Placental pericyte (primary cell): Measurements from ENCODE around the gene GGN. TPM values are rescaled to one million over a fixed set of nuclear protein-coding genes. Genes with fewer than 3 reads are reported as not detected.

Experiments used
- total RNA-seq: library from RNA; depleted of rRNA; stranded (reverse); fragments of >200 nt; gene quantifications from 2 replicates; pipeline ENCODE4 v1.2.3, GENCODE V29; 2012

GGN gene
- total RNA-seq, result 0.44 and 0.57 TPM in 2 replicates

GRCh38 chr19:38387550-38388348, at the start of gene GGN:
Gene GGN (minus strand): TSS chr19:38388034. CDS start chr19:38387261, 773 bp downstream.

GRCh38 chr19:38433268-38433733, 45.5 kb upstream of the GGN start, which contains the start of gene RYR1:
Gene RYR1 (plus strand): TSS chr19:38433691. CDS start chr19:38433830, 139 bp downstream.

GRCh38 chr19:38425810-38426466, 38.1 kb upstream of the GGN start, which contains the start of gene RASGRP4:
Gene RASGRP4 (minus strand): TSS chr19:38426219. CDS start chr19:38426091, 128 bp downstream.

GRCh38 chr19:38402967-38403674, 15.3 kb upstream of the GGN start, which contains the start of gene FAM98C:
Gene FAM98C (plus strand): TSS chr19:38403093. CDS start chr19:38403154, 61 bp downstream.

GRCh38 chr19:38388349-38389100, 691 bp upstream of the GGN start, which contains the start of gene SPRED3:
Gene SPRED3 (plus strand): TSS chr19:38388697. CDS start chr19:38390303, 1,606 bp downstream.

GRCh38 chr19:38374332-38375097, 13.3 kb downstream of the GGN start, which contains the start of gene PSMD8:
Gene PSMD8 (plus strand): TSS chr19:38374571. CDS start chr19:38374602, 31 bp downstream.

Other genes with a start within 250 kb of the GGN start
- 0.88 and 5.9 TPM in 2 replicates for gene DPF1, start 163.8 kb downstream of the GGN start, total RNA-seq
- 0.44 and 1.6 TPM in 2 replicates for gene PPP1R14A, start 131.7 kb downstream of the GGN start, total RNA-seq
- gene SPINT2, start 123.5 kb downstream of the GGN start, total RNA-seq, result 4.9 and 9.8 TPM in 2 replicates
- not detected in 2 replicates for gene C19orf33, start 83.8 kb downstream of the GGN start, total RNA-seq
- gene YIF1B, start 72.1 kb downstream of the GGN start, total RNA-seq, result 73.3 and 84.5 TPM in 2 replicates
- 10.5 and 13.1 TPM in 2 replicates for gene KCNK6, start 68.2 kb downstream of the GGN start, total RNA-seq
- gene CATSPERG, start 52.2 kb downstream of the GGN start, total RNA-seq, result 1.1 TPM in 1 of 2 replicates, not detected in the other
- gene PSMD8, start 13.5 kb downstream of the GGN start, total RNA-seq, result 326 and 416 TPM in 2 replicates
- gene SPRED3, start 663 bp upstream of the GGN start, total RNA-seq, result 3.7 and 10.2 TPM in 2 replicates
- gene FAM98C, start 15.1 kb upstream of the GGN start, total RNA-seq, result 9.7 and 11.2 TPM in 2 replicates
- not detected in 2 replicates for gene RASGRP4, start 38.2 kb upstream of the GGN start, total RNA-seq
- under 0.01 TPM in 2 replicates for gene RYR1, start 45.7 kb upstream of the GGN start, total RNA-seq
- gene MAP4K1, start 229.9 kb upstream of the GGN start, total RNA-seq, result 0.22 and 0.72 TPM in 2 replicates
- gene EIF3K, start 231.2 kb upstream of the GGN start, total RNA-seq, result 425 and 690 TPM in 2 replicates